Measurements from ENCODE around the gene C1orf21. TPM values are rescaled to one million over a fixed set of nuclear protein-coding genes. Genes with fewer than 3 reads are reported as not detected.

C1orf21 gene
- total RNA-seq, 1 donor from 2014 or later, result 15.6 TPM

GRCh38 chr1:184624051-184624450 is 237.2 kb downstream of the C1orf21 start:
- H3K27ac Mint-ChIP-seq (ENCODE audit: unreplicated experiment), result peak overlapping the region; percentile 66
- peaks cover 52% of the 10 kb centered on the region for H3K4me1 Mint-ChIP-seq (ENCODE audit: low read depth)
- no peak for DNase-seq (ENCODE audit: low spot score)
- no peaks in the 10 kb centered on the region for H3K36me3 Mint-ChIP-seq (ENCODE audit: low read depth)
- no peaks in the 10 kb centered on the region for H3K27me3 Mint-ChIP-seq (ENCODE audit: low read depth)
- H3K4me3 Mint-ChIP-seq (ENCODE audit: unreplicated experiment), result no peak overlapping the region
- TF ChIP-seq CTCF (IDR thresholded peaks at IDR 0.05), result no peak
- no peaks in the 10 kb centered on the region for H3K9me3 Mint-ChIP-seq (ENCODE audit: low read depth)

- TF ChIP-seq CTCF (IDR thresholded peaks at IDR 0.05), result no peak
- Mint-ChIP-seq H3K27ac (ENCODE audit: unreplicated experiment) (peak overlapping the region; percentile 66), H3K4me3 (ENCODE audit: unreplicated experiment) (no peak overlapping the region), H3K27me3 (ENCODE audit: low read depth) (no peaks in the 10 kb centered on the region), H3K4me1 (ENCODE audit: low read depth) (peaks cover 52% of the 10 kb centered on the region), H3K36me3 (ENCODE audit: low read depth) (no peaks in the 10 kb centered on the region), H3K9me3 (ENCODE audit: low read depth) (no peaks in the 10 kb centered on the region)
- DNase-seq (ENCODE audit: low spot score), result no peak
Measured at GRCh38 chr1:184624626-184625025, 237.8 kb downstream of the C1orf21 start.

GRCh38 chr1:184625271-184625670 is 238.4 kb downstream of the C1orf21 start:
- Mint-ChIP-seq H3K27ac (ENCODE audit: unreplicated experiment) (no peak overlapping the region), H3K27me3 (ENCODE audit: low read depth) (no peaks in the 10 kb centered on the region), H3K4me3 (ENCODE audit: unreplicated experiment) (no peak overlapping the region), H3K9me3 (ENCODE audit: low read depth) (no peaks in the 10 kb centered on the region), H3K36me3 (ENCODE audit: low read depth) (no peaks in the 10 kb centered on the region), H3K4me1 (ENCODE audit: low read depth) (peaks cover 51% of the 10 kb centered on the region)
- TF ChIP-seq CTCF (IDR thresholded peaks at IDR 0.05), result no peak
- no peak for DNase-seq (ENCODE audit: low spot score)

- no peak for DNase-seq (ENCODE audit: low spot score)
- TF ChIP-seq CTCF (IDR thresholded peaks at IDR 0.05), result no peak
- Mint-ChIP-seq H3K4me3 (ENCODE audit: unreplicated experiment) (no peak overlapping the region), H3K27me3 (ENCODE audit: low read depth) (no peaks in the 10 kb centered on the region), H3K27ac (ENCODE audit: unreplicated experiment) (no peak overlapping the region), H3K4me1 (ENCODE audit: low read depth) (peaks cover 41% of the 10 kb centered on the region), H3K9me3 (ENCODE audit: low read depth) (no peaks in the 10 kb centered on the region), H3K36me3 (ENCODE audit: low read depth) (no peaks in the 10 kb centered on the region)
Measured at GRCh38 chr1:184626076-184627006, 239.5 kb downstream of the C1orf21 start.

- H3K4me3 Mint-ChIP-seq (ENCODE audit: unreplicated experiment), result no peak overlapping the region
- no peaks in the 10 kb centered on the region for H3K27me3 Mint-ChIP-seq (ENCODE audit: low read depth)
- no peak for TF ChIP-seq CTCF (IDR thresholded peaks at IDR 0.05)
- no peak for DNase-seq (ENCODE audit: low spot score)
- no peaks in the 10 kb centered on the region for H3K9me3 Mint-ChIP-seq (ENCODE audit: low read depth)
- H3K27ac Mint-ChIP-seq (ENCODE audit: unreplicated experiment), result no peak overlapping the region
- H3K4me1 Mint-ChIP-seq (ENCODE audit: low read depth), result peaks cover 35% of the 10 kb centered on the region
- H3K36me3 Mint-ChIP-seq (ENCODE audit: low read depth), result no peaks in the 10 kb centered on the region
Measured at GRCh38 chr1:184627007-184627341, 240.1 kb downstream of the C1orf21 start.
